Measurements from ENCODE around the gene MLX.

DNA sequence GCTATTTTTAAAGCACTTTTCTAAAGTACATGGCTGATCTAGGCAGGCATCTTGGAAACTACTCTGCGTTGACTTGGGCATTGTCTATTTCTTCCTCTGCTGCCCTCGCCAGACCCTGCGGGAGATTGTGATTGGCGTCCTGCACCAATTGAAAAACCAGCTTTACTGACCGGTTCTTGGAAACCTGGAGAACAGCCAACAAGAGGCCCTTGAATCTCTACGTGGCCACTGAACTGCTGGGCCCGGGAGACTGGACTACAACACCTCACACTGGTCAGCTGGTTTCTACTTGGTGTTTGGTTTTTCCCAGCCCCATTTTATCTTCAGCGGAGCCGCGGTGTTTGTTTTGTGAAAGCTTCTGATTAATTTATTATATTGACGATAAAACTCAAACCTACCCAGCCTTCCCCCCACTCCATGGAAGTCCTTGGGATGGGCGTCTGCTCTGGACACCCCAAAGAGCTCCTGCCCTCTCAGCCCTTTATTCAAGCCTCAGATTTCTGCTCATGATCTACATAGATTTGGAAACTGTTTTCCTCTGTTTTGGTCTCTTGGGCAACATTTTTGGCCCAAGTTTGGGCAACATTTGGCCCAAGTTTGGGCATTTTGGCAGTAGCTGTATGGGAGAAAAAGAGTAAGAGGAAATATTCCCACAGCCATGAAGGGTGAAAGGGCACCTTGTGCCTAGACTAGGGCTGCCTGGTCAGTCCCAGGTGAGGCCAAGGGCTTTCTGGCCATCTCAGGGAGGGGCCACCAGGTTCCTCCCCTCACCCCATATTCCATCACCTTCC, 4.7 kb downstream of the MLX start:
- TF ChIP-seq POLR2A (IDR thresholded peaks at IDR 0.05) (no peak), CTCF (IDR thresholded peaks at IDR 0.05 in 8 of 11, conservative IDR thresholded peaks at IDR 0.05 in 3 of 11) (no peak), POLR2AphosphoS5 (IDR thresholded peaks at IDR 0.05) (no peak)
